Measurements from ENCODE around the gene ERBB2.

Gene ERBB2

GRCh38 chr17:39772987-39773934, 73.4 kb downstream of the ERBB2 start:
- no peak for DNase-seq (ENCODE audit: low read depth)
- no peak overlapping the region for H3K4me3 ChIP-seq (ENCODE audit: low read depth, low read length)
- TF ChIP-seq POLR2A (IDR thresholded peaks at IDR 0.05; ENCODE audit: extremely low read depth, insufficient read length), result no peak
- no peak for TF ChIP-seq MYC (IDR thresholded peaks at IDR 0.05; ENCODE audit: low read depth, low read length)
- TF ChIP-seq MAX (IDR thresholded peaks at IDR 0.05; ENCODE audit: low read depth, low read length), result no peak
- no peak for TF ChIP-seq CTCF (IDR thresholded peaks at IDR 0.05; ENCODE audit: low read depth, low read length)

DNA sequence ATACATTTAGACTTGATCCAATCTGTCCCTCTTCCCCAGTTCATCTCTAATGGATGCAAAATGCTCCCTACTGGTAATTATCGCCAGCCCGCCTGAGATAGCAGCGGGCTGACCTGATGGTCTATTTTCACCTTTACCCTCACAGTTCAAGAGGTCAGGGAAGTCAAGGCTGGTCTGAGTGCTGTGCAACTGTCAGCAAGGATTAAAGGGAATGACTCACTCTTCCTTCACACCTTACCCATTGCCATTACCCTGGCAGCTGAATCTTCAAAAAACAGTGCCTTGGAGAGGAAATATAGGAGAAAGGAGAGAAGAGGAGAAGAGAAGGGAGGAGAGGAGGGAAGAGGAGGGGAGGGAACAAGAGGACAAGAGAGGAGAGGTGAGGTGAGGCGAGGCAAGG, 74.2 kb downstream of the ERBB2 start:
- H3K4me3 ChIP-seq (ENCODE audit: low read depth, low read length), result no peak overlapping the region
- TF ChIP-seq MAX (IDR thresholded peaks at IDR 0.05; ENCODE audit: low read depth, low read length) (no peak), CTCF (IDR thresholded peaks at IDR 0.05; ENCODE audit: low read depth, low read length) (no peak), POLR2A (IDR thresholded peaks at IDR 0.05; ENCODE audit: extremely low read depth, insufficient read length) (no peak), MYC (IDR thresholded peaks at IDR 0.05; ENCODE audit: low read depth, low read length) (no peak)
- DNase-seq (ENCODE audit: low read depth), result no peak

DNA sequence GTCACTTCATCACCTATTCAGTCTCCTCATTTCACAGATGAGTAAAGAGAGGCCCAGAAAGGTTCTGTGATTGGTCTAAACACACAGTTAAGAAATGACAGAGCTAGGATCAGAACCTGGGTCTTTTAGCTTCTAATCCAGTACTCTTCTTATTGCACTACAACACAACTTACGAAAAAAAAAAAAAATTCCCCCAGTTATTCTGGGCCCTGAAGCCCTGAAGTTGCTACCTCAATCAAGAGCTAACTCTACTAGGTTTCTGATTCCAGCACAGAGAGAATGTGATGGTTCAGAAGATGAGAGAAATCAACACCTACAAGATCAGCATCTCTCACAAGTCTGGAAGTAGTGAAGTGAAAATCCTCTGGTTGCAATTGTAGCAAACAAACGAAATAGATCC, 75.2 kb downstream of the ERBB2 start:
- TF ChIP-seq MAX (IDR thresholded peaks at IDR 0.05; ENCODE audit: low read depth, low read length) (no peak), CTCF (IDR thresholded peaks at IDR 0.05; ENCODE audit: low read depth, low read length) (no peak), MYC (IDR thresholded peaks at IDR 0.05; ENCODE audit: low read depth, low read length) (no peak), POLR2A (IDR thresholded peaks at IDR 0.05; ENCODE audit: extremely low read depth, insufficient read length) (no peak)
- no peak for DNase-seq (ENCODE audit: low read depth)
- no peak overlapping the region for H3K4me3 ChIP-seq (ENCODE audit: low read depth, low read length)

DNA sequence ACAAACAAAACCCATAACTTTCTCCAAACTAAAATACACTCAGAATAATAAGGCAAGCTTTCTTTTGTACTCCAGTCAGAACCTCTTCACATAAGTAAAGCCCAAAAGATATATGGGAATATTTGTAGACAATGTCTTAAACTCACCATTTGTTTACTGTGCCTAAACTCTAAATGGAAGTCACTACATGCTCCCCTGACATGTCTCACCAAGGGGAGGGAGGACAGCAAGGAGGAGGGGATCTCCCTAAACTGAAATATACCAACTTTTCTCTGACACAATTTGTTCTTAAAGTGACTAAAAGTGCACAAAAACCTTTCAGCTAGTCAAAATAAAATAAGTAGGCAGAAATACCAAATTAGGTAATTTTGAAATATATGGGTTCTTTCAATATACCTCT, 76.4 kb downstream of the ERBB2 start:
- TF ChIP-seq MAX (IDR thresholded peaks at IDR 0.05; ENCODE audit: low read depth, low read length) (no peak), POLR2A (IDR thresholded peaks at IDR 0.05; ENCODE audit: extremely low read depth, insufficient read length) (no peak), CTCF (IDR thresholded peaks at IDR 0.05; ENCODE audit: low read depth, low read length) (no peak), MYC (IDR thresholded peaks at IDR 0.05; ENCODE audit: low read depth, low read length) (no peak)
- no peak overlapping the region for H3K4me3 ChIP-seq (ENCODE audit: low read depth, low read length)
- DNase-seq (ENCODE audit: low read depth), result no peak

GRCh38 chr17:39777534-39778365, 77.9 kb downstream of the ERBB2 start:
- TF ChIP-seq MYC (IDR thresholded peaks at IDR 0.05; ENCODE audit: low read depth, low read length), result no peak
- no peak for TF ChIP-seq POLR2A (IDR thresholded peaks at IDR 0.05; ENCODE audit: extremely low read depth, insufficient read length)
- no peak for TF ChIP-seq MAX (IDR thresholded peaks at IDR 0.05; ENCODE audit: low read depth, low read length)
- no peak for TF ChIP-seq CTCF (IDR thresholded peaks at IDR 0.05; ENCODE audit: low read depth, low read length)
- no peak overlapping the region for H3K4me3 ChIP-seq (ENCODE audit: low read depth, low read length)
- no peak for DNase-seq (ENCODE audit: low read depth)
